Mesodermal cell (in vitro differentiated cells): ENCODE results near the gene VIPR2.

Experiments
- H3K27ac ChIP-seq: 2 replicates; pipeline ENCODE4 v1.7.0; 2013; ENCODE audit warnings: mild to moderate bottlenecking, low read depth, low read length, moderate library complexity; ENCODE audit not compliant: severe bottlenecking
- H3K36me3 ChIP-seq: 2 replicates; pipeline ENCODE4 v1.7.1; 2013; ENCODE audit warnings: mild to moderate bottlenecking, low read length, moderate library complexity; ENCODE audit not compliant: control insufficient read depth, insufficient read depth
- H3K4me1 ChIP-seq: one replicate; pipeline ENCODE4 v1.7.1; 2013; ENCODE audit warnings: mild to moderate bottlenecking, low read length; ENCODE audit not compliant: insufficient read depth, control insufficient read depth, poor library complexity, severe bottlenecking
- H3K4me3 ChIP-seq: 2 replicates; pipeline ENCODE4 v1.7.0; 2013; ENCODE audit warnings: low read length, control low read depth, mild to moderate bottlenecking; ENCODE audit not compliant: insufficient read depth, poor library complexity, severe bottlenecking; ENCODE audit errors: extremely low read depth
- H3K9me3 ChIP-seq: 2 replicates; pipeline ENCODE4 v1.7.1; 2013; ENCODE audit warnings: mild to moderate bottlenecking, low read length, moderate library complexity; ENCODE audit not compliant: control insufficient read depth
- WGBS, 2 experiments: methylation state at CpG; one replicate each; pipeline ENCODE4 v1.1.5; 2013; ENCODE audit warnings: missing lambda C conversion rate in 2 of 2; ENCODE audit not compliant: insufficient coverage in 2 of 2; 5-methylcytosine and 5-hydroxymethylcytosine counted together

VIPR2 gene

DNA sequence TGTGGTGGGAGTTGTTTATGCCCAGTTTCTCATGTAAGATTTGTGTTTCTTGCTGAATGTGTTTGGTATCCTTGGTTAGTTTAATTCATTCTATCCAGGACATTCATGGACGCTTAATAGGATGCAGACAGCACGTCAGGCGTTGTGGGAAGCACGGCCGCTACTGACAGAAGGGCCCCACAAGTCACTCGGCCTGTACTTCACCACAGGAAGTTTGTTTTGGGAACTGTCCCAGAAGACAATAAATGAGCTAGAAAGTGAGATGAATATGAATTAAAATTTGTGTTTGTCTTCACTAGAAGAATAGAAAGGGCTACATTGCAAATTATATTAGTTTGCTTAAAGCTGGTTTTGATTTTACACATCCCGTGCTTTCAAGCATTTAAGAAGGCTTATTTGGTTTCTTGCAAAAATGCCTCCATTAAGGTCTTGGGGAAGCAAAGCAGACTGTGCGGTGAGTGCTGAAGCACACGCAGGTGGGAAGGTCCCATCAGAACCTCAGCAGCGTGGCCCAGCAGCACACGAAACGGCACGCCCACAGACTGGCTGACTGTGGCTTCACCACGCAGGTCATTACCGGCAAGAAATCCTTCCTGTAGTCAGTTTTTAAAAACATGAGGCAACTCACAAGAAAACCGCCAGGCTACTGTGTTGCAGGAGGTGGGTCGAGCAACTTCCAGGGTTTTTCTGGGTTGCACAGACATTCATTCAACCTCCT lies 74.1 kb downstream of the VIPR2 start:
- Histone ChIP-seq H3K4me3 (no peak overlapping the region), H3K27ac (no peak overlapping the region), H3K4me1 (no peaks in the 10 kb centered on the region), H3K9me3 (no peaks in the 10 kb centered on the region), H3K36me3 (no peaks in the 10 kb centered on the region)
- 82% methylated on average over 17 of the region's 17 CpGs for WGBS, 2 experiments

- no peak overlapping the region for H3K27ac ChIP-seq
- no peaks in the 10 kb centered on the region for H3K36me3 ChIP-seq
- H3K9me3 ChIP-seq, result no peaks in the 10 kb centered on the region
- 89 to 90% methylated on average over 11 to 13 of the region's 14 CpGs for WGBS, 2 experiments
- no peak overlapping the region for H3K4me3 ChIP-seq
- H3K4me1 ChIP-seq, result no peaks in the 10 kb centered on the region
These were observed 75.7 kb downstream of the VIPR2 start for GRCh38 chr7:159068893-159069448.

- Histone ChIP-seq H3K27ac (no peak overlapping the region), H3K36me3 (no peaks in the 10 kb centered on the region), H3K9me3 (no peaks in the 10 kb centered on the region), H3K4me1 (no peaks in the 10 kb centered on the region), H3K4me3 (no peak overlapping the region)
- WGBS, 2 experiments, result 91 to 93% methylated on average over 5 to 6 of the region's 12 CpGs
These were observed 76.2 kb downstream of the VIPR2 start for GRCh38 chr7:159068488-159068811.

- Histone ChIP-seq H3K27ac (no peak overlapping the region), H3K9me3 (peaks cover 2% of the 10 kb centered on the region), H3K4me3 (no peak overlapping the region), H3K4me1 (no peaks in the 10 kb centered on the region), H3K36me3 (no peaks in the 10 kb centered on the region)
- 92% methylated on average over 7 to 12 of the region's 13 CpGs for WGBS, 2 experiments
These were observed 76.8 kb downstream of the VIPR2 start for GRCh38 chr7:159067576-159068487.

- Histone ChIP-seq H3K9me3 (peaks cover 3% of the 10 kb centered on the region), H3K4me3 (no peak overlapping the region), H3K36me3 (no peaks in the 10 kb centered on the region), H3K4me1 (no peaks in the 10 kb centered on the region), H3K27ac (no peak overlapping the region)
- WGBS, 2 experiments, result 86 to 92% methylated on average over 13 to 15 of the region's 18 CpGs
These were observed 77.7 kb downstream of the VIPR2 start for GRCh38 chr7:159066816-159067575.

DNA sequence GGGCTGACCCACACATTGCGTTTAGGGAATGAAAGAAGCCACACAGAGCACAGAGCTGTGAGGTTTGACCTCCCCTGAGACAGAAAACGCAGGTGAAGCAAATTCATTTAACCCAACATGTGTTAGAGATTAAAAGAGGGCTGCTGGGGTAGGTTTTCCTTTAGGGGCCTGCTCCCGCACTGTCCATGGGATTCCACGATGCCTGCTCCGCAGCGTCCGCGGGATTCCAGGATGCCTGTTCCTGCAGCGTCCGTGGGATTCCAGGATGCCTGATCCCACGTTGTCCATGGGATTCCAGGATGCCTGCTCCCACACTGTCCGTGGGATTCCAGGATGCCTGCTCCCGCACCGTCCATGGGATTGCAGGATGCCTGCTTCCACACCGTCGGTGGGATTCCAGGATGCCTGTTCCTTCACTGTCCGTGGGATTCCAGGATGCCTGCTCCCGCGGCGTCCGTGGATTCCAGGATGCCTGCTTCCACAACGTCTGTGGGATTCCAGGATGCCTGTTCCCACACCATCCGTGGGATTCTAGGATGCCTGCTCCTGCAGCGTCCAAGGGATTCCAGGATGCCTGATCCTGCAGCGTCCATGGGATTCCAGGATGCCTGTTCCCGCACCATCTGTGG lies 78.7 kb downstream of the VIPR2 start:
- H3K27ac ChIP-seq, result no peak overlapping the region
- no peak overlapping the region for H3K4me3 ChIP-seq
- H3K4me1 ChIP-seq, result no peaks in the 10 kb centered on the region
- peaks cover 3% of the 10 kb centered on the region for H3K9me3 ChIP-seq
- WGBS, 2 experiments, result 92 to 95% methylated on average over 25 of the region's 26 CpGs
- H3K36me3 ChIP-seq, result no peaks in the 10 kb centered on the region

GRCh38 chr7:159064816-159065510 lies 79.7 kb downstream of the VIPR2 start:
- Histone ChIP-seq H3K27ac (no peak overlapping the region), H3K4me3 (no peak overlapping the region), H3K9me3 (peaks cover 7% of the 10 kb centered on the region), H3K4me1 (no peaks in the 10 kb centered on the region), H3K36me3 (no peaks in the 10 kb centered on the region)
- WGBS, 2 experiments, result 83 to 88% methylated on average over 19 to 20 of the region's 23 CpGs

DNA sequence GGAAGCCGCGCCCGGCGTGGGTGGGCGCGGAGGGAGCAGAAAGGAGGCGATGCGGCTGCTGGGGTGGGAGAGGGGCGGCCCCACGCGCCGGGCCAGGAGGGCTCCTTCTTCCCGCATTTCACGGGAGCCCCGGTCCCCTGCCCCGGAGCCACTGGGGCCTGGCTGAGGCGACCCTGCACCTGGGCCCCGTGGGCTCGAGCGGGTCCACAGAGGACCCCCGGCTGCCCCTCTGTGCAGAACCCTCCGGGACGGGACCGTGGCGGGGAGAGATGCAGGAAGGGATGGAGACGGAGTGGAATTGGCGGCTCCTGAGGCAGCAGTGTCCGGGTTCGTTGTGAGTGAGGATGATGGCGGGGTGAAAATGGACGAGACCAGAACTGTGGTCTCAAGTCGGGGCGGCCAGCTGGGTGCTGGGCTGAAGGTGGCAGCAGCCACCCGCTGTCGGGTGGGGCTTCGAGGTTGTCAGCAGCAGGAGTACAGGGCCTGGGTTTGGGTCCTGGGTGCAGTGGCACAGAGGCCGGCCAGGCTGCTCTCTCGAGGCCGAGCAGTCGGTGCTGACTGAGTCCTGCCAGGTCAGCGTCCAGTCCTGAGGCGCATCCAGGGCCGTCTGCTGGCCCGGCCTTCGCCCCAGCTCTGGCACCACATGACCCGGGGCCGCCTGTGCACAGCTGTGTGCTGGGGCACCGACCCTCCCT lies 80.4 kb downstream of the VIPR2 start:
- Histone ChIP-seq H3K4me3 (no peak overlapping the region), H3K27ac (no peak overlapping the region), H3K9me3 (peaks cover 7% of the 10 kb centered on the region), H3K36me3 (no peaks in the 10 kb centered on the region), H3K4me1 (no peaks in the 10 kb centered on the region)
- WGBS, 2 experiments, result 90 to 91% methylated on average over 24 to 43 of the region's 48 CpGs

- Histone ChIP-seq H3K4me1 (no peaks in the 10 kb centered on the region), H3K27ac (no peak overlapping the region), H3K4me3 (no peak overlapping the region), H3K9me3 (peaks cover 7% of the 10 kb centered on the region), H3K36me3 (no peaks in the 10 kb centered on the region)
- 91 to 95% methylated on average over 36 to 46 of the region's 56 CpGs for WGBS, 2 experiments
These were observed 81.4 kb downstream of the VIPR2 start for GRCh38 chr7:159063046-159063840.
